Activated gamma-delta T cell (primary cell): ENCODE data around the gene SLC7A6.

Source experiments
- DNase-seq: peaks from one replicate; lab custom pipeline; 2025; lab: John Stamatoyannopoulos, UW

Gene SLC7A6

GRCh38 chr16:68306633-68307032 is 42.3 kb downstream of the SLC7A6 start:
- no peak for DNase-seq

DNA sequence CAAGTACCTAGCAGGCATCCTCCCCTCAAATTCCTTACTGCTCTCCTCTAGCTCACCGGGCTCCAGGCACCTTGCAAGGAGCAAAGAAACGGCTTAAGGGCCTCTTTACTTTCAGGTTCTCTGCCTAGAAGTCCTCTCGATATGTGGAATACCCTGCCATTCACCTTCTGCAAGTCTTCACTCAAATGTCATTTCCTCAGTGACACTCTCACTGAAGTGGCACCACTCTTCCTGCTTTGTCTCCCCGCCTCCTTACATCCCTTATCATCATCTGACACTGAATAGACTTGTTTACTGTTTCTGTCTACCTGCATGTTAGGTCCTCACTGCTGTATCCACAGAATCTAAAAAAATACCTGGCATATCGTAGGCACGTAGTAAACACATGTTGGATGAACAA is 45.5 kb downstream of the SLC7A6 start:
- DNase-seq = no peak

- DNase-seq = no peak
These were observed 46.1 kb downstream of the SLC7A6 start for GRCh38 chr16:68310437-68310773.

DNA sequence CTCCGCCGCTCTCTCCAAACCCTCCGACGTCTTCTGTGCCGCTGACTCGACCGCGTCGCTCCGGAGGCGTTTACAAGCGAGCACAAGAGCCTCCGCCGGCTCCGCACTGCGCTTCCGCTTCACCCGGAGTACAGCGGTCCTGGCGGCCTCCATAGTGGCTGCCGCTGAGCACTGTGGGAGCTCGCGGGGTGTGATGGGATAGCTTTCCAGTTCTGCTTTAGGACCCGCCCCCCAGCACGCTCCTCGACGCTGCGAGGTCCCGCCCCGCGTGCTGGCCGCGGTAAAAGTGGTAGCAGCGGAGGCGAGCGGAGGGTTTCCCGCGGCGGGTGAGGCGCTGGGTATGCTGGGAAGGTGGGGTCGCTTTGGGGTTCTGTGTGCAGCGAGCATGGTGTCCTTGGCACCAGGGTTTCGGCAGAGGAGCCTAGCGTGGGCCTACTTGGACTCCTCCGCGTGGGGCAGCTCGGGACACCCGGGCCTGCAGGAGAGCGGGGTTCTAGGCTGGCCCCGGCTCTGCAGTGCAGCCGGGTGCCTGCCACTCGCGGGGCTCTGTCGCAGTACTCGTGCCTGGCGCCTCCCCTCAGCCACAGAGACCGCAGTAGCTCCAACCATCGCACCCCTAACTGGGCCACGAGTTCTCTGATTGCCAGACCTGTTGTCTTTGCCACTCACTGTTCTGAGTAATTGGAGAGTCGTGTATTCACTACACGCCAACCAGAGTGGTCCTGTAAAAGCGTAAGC is 46.6 kb downstream of the SLC7A6 start, which contains the start of the genes PRMT7 and SLC7A6OS:
PRMT7 (plus strand) TSS at position 246 of the 738 bp plus-strand sequence. CDS start 4,961 bp downstream, outside the sequence.
SLC7A6OS (minus strand) TSS at position 173 of the 738 bp plus-strand sequence; CDS start at position 153, 20 bp downstream.
- peak; percentile 87 for DNase-seq

GRCh38 chr16:68313116-68313515 is 48.8 kb downstream of the SLC7A6 start:
- no peak for DNase-seq

- DNase-seq = no peak
These were observed 55.0 kb downstream of the SLC7A6 start for GRCh38 chr16:68319185-68319908.

DNA sequence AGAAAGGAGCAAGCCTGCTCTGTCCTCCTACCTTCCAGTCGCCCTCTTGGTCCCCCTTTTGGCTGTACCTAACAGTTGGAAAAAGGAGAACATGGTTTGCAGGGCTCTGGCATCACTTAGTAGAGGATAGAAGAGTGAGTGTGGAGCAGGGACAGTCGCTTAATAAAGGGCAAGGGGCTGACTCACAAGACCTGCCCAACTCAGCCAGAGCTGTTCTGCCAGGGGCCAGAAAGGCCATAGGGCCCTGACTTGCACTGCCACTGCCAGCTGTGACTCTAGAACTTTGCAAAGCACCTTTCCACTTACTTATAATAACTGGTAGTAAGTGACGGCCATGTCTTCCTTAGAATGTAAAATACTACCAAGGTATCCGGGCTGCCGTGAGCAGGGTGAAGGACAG is 60.0 kb downstream of the SLC7A6 start:
- DNase-seq = no peak

DNA sequence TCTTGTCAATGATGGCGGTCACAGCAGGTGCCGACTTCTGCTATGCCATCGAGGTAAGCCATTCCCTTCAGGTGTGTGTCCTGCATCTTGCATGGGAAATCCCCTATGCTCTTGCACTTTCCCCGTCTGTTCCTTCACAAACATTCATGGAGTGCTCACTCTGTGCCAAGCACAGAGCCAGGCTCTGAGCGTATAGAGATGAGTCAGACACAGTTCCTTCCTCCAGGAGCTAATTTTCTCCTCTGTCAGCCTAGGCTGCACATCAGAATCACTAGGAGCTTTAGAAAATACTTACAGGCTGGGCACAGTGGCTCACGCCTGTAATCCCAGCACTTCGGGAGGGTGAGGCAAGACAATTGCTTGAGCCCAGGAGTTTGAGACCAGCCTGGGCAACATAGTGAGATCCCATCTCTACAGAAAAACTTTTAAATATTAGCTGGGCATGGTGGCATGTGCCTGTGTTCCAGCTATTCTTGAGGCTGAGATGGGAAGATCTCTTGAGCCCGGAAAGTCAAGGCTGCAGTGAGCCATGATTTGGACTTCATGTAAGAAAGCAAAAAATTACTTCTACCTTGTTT is 60.5 kb downstream of the SLC7A6 start:
- no peak for DNase-seq

- DNase-seq = no peak
These were observed 64.0 kb downstream of the SLC7A6 start for GRCh38 chr16:68328151-68328859.

DNA sequence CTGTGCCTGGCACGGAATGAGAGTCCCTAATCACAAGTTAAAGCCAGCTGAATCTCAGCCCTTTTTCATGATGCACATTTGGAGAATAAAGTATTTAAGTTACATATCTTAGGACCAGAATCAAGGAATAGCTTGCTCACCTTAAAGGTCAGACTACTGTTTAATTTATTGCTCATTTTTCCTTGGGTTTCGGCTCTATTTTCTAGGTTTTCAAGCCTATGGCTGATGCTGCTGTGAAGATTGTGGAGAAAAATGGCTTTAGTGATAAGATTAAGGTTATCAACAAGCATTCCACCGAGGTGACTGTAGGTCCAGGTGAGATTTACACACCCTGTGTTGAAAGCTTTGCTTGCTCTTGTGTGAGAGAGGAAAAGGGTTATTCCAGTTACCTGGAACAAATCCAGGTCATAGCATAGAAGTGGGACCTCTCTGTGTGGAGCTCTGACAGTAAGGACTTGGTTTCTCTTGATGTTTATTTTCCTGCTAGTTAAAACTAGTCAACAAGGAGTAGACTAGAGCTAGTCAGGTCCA is 64.6 kb downstream of the SLC7A6 start:
- no peak for DNase-seq

GRCh38 chr16:68331879-68332410 is 67.6 kb downstream of the SLC7A6 start:
- DNase-seq = no peak

- no peak for DNase-seq
These were observed 68.2 kb downstream of the SLC7A6 start for GRCh38 chr16:68332411-68333121.

DNA sequence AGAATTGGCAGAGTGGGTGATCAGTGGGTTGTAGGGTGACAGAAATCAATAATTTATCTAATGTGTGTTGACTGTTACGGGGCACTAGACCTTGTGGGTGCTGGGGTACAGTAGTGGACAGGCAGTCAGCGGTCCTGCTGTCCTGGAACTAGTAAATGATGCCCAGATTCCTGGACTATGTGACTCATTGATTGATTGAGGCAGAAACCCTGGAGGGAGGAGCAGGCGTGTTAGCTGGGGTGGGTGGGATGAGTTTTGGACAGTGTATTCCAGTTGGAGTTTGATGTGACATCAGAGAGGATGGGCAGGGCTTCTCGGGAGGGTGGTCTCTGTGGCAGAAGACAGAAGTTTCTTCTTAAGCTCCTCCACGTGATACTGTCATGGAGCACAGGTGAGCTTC is 70.8 kb downstream of the SLC7A6 start:
- no peak for DNase-seq

- DNase-seq = no peak
These were observed 74.2 kb downstream of the SLC7A6 start for GRCh38 chr16:68338326-68339119.

DNA sequence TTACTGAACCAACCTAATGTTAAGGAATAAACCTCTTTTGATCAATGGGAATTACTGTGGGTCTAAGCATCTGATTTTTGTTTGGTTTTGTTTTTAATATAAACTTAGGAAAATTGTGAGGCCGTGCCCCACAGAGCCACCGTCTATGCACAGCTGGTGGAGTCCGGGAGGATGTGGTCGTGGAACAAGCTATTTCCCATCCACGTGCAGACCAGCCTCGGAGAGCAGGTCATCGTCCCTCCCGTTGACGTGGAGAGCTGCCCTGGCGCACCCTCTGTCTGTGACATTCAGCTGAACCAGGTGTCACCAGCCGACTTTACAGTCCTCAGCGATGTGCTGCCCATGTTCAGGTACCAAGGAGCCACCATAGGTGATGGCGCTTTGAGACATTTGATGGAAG is 74.9 kb downstream of the SLC7A6 start:
- DNase-seq = no peak

DNA sequence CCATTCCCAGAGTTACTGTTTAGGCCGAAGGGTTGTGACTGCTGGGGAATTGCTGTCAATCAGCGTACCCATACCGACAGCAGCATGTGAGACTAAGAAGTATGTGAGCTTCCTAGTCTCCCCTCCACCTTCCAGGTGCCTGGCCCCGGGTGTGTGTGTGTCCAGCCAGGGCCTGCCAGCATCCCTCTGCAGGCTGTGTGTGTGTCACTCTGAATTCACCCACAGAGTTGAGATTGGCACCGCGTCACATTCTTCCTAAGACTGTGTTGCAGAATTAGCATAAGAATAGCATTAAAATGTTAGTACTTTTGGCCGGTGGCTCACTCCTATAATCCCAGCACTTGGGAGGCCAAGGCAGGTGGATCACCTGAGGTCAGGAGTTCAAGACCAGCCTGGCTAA is 78.3 kb downstream of the SLC7A6 start:
- DNase-seq = no peak

DNA sequence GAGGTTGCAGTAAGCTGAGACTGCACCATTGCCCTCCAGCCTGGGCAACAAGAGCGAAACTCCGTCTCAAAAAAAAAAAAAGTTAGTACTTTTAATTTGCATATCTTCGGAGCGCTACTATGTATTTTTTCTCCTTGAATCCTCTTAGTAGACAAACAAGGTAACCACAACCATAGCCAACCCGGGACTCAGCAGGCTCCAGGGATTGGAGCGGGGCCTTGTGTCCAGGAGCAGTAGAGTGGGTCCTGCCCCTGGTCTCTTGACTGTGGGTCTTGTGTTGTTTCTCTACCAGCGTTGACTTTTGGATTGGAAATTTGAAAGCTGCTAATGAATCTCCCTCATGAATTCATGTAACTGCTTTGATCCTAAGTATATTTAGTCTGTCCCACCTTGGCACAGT is 78.8 kb downstream of the SLC7A6 start:
- no peak for DNase-seq

- DNase-seq = no peak
These were observed 79.9 kb downstream of the SLC7A6 start for GRCh38 chr16:68344252-68344651.

DNA sequence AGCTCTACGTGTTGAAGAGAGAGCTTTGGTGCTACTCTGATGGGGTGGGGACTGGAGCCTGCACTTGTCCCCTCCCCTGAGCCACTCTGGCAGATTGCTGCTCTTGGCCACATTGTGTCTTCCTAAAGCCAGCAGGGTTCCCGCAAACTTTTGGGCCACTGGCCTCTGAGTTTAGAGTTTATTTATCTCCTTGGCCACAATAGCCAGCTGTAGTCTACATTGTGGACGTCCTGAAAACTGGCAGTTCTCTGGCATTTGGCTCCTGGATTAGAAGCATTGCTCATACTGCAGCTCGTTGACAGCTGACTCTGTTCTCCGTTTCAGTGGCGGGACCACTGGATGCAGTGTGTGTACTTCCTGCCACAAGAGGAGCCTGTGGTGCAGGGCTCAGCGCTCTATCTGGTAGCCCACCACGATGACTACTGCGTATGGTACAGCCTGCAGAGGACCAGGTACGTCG is 81.1 kb downstream of the SLC7A6 start:
- DNase-seq = no peak

DNA sequence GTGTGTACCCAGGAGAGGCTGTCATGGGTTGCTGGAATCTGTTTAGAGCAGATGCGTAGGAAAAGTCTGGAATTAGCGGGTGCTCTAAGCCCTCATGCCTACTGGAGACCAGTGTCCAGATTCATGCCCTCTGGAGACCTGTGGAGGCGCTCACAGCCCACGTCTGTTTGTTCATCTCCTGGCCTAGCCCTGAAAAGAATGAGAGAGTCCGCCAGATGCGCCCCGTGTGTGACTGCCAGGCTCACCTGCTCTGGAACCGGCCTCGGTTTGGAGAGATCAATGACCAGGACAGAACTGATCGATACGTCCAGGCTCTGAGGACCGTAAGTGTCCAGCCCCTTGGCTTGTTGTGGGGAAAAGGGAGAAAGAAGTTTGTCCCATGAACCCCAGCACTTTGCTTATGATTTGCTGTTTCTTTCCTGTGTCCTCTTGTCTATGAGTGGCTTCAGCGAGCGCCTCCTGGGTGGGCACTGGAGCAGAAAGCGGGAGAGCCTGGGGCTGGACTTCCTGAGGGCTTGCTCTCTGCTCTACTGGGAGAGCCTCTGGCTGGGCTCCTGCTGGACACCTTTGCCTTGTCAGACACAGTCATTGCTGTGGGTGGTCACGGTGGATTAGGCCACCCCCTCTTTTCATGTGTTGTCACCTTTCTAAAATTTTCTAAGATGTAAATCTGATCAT is 81.8 kb downstream of the SLC7A6 start:
- no peak for DNase-seq
